Spleen (tissue), 7 donors: ENCODE results near the gene GUCA1A.

ENCODE experiments used
- POLR2A ChIP-seq, 3 donors: fragments of 450-650 bp; IDR thresholded peaks; one replicate each; pipeline ENCODE4 v1.5.1; 2017; ENCODE audit warnings: antibody characterized with exemption in 3 of 3, mild to moderate bottlenecking in 1 of 3
- TF ChIP-seq, protein P1 (sequence below), 11 experiments: fragments of 200-600 bp in 7 of 11; fragments of 450-650 bp in 4 of 11; sonication (generic) in 4 of 11; IDR thresholded peaks in 8 of 11; conservative IDR thresholded peaks in 3 of 11; 1 replicate in 7 of 11; 2 replicates in 4 of 11; pipeline versions ENCODE4 v1.4.0 to v1.8.0; 2016 to 2021; ENCODE audit warnings: antibody characterized with exemption in 11 of 11, inconsistent platforms in 4 of 11, mild to moderate bottlenecking in 1 of 11
- donor health status: DM: no; HTN: no; CAD: no; lungs with moderate emphysema.
- donor health status: DM: no; HTN: no; CAD: no.
- donor health status: DM: no; HTN: no; CAD: no.

DNA sequence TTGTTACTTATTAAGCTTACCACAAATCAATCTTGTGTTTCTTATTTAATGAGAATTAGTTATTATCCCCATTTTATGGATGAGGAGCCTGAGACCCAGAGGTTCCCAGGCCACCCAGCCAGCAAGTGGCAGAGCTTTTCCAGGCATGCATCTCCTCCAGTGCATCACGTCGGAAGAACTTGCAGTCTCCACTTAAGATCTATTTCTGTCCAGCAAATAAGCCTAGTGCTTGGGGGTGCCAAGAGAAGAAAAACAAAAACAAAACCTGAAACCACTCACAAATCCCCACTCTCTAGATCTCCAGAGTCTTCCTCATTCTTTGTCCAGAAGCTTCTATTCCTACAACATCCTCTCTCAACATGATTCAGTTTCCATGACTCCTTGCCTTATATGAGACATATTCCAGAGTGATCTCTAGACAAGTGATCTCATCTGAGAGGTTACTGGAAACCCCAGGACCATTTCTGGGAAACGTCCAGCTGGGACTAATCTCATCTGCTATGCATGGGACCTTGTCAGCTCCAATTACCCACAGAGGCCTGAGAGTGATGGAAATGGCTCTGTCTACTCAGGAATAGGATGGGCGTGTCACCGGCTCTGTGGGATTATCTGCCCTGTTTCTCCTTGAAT lies 17.5 kb downstream of the GUCA1A start:
- TF ChIP-seq, protein P1, sequence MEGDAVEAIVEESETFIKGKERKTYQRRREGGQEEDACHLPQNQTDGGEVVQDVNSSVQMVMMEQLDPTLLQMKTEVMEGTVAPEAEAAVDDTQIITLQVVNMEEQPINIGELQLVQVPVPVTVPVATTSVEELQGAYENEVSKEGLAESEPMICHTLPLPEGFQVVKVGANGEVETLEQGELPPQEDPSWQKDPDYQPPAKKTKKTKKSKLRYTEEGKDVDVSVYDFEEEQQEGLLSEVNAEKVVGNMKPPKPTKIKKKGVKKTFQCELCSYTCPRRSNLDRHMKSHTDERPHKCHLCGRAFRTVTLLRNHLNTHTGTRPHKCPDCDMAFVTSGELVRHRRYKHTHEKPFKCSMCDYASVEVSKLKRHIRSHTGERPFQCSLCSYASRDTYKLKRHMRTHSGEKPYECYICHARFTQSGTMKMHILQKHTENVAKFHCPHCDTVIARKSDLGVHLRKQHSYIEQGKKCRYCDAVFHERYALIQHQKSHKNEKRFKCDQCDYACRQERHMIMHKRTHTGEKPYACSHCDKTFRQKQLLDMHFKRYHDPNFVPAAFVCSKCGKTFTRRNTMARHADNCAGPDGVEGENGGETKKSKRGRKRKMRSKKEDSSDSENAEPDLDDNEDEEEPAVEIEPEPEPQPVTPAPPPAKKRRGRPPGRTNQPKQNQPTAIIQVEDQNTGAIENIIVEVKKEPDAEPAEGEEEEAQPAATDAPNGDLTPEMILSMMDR (IDR thresholded peaks at IDR 0.05 in 8 of 11, conservative IDR thresholded peaks at IDR 0.05 in 3 of 11) = no peak
- TF ChIP-seq POLR2A (IDR thresholded peaks at IDR 0.05) = no peak
